Tibial nerve (tissue), 3 donors: ENCODE data around the gene RPS6KA5.

Source experiments
- POLR2A ChIP-seq, 2 donors: fragments of 450-650 bp; IDR thresholded peaks; one replicate each; pipeline ENCODE4 v1.6.1; 2017; ENCODE audit warnings: antibody characterized with exemption in 2 of 2, mild to moderate bottlenecking in 2 of 2, moderate library complexity in 2 of 2
- TF ChIP-seq, protein P1 (sequence below), 5 experiments: fragments of 200-600 bp in 3 of 5; fragments of 450-650 bp in 2 of 5; sonication (generic) in 3 of 5; IDR thresholded peaks; one replicate each; pipeline ENCODE4 v1.5.1; 2016 to 2019; ENCODE audit warnings: antibody characterized with exemption in 5 of 5, mild to moderate bottlenecking in 3 of 5, moderate library complexity in 2 of 5

DNA sequence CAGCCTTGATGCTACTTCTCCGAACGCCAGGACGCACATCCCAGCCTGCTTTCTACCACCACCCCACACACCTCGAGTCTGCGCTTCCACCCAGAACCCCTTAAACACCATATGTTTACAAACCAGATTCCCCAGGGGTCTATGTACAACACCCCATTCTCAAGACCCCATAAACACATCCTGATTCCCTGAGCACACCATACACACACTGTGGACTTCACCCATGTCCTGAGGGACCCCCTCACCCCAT, 244.9 kb downstream of the RPS6KA5 start:
- TF ChIP-seq, protein P1, sequence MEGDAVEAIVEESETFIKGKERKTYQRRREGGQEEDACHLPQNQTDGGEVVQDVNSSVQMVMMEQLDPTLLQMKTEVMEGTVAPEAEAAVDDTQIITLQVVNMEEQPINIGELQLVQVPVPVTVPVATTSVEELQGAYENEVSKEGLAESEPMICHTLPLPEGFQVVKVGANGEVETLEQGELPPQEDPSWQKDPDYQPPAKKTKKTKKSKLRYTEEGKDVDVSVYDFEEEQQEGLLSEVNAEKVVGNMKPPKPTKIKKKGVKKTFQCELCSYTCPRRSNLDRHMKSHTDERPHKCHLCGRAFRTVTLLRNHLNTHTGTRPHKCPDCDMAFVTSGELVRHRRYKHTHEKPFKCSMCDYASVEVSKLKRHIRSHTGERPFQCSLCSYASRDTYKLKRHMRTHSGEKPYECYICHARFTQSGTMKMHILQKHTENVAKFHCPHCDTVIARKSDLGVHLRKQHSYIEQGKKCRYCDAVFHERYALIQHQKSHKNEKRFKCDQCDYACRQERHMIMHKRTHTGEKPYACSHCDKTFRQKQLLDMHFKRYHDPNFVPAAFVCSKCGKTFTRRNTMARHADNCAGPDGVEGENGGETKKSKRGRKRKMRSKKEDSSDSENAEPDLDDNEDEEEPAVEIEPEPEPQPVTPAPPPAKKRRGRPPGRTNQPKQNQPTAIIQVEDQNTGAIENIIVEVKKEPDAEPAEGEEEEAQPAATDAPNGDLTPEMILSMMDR (IDR thresholded peaks at IDR 0.05), result no peak
- TF ChIP-seq POLR2A (IDR thresholded peaks at IDR 0.05), result no peak
